Measurements from ENCODE around the gene APMAP.

APMAP gene

DNA sequence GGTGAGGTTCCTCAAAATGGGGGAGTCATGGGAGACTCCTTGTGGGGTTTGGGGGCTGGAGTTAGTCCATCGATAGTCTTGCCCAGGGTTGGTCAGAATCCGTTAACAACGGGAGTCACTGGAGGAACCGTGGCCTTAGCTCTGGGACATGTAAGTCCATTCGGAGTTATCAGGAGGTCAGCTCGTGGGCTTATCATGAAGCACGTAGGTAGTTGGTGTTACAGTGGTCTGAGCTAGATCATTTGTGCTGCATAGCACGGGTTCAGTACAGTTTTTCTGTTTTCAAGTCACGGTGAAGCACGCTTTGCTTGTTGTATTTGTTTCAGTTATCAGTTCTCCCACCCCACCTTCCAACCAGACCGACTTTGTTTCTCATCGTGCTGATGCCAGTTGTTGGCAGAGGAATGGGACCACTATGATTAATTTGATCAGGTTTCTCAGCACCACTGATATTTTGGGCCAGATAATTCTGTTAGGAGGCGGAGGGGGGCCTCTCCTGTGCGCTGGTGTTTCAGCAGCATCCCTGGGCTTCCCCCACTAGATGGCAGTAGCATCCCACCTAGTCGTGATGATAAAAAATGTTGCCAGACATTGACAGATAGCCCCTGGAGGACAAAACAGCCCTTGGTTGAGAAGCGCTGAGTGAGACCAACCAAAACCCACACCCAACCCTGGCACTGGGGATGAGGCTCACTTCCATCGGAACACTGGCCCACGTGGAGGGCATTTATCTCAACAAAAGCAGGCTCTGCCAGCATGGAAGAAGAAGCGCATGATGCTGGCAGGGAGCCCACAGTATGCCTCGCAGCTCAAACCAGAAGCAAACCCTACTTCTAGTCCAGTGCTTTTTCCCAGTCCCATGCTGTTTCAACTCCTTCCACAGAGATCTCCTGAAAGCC, 2.2 kb upstream of the APMAP start:
- TF ChIP-seq GATA1 (IDR thresholded peaks at IDR 0.05; ENCODE audit: low read depth, low read length) (no peak), POLR2A (IDR thresholded peaks at IDR 0.05; ENCODE audit: low read length) (no peak)
- peak; percentile 83 to 91 for DNase-seq

DNA sequence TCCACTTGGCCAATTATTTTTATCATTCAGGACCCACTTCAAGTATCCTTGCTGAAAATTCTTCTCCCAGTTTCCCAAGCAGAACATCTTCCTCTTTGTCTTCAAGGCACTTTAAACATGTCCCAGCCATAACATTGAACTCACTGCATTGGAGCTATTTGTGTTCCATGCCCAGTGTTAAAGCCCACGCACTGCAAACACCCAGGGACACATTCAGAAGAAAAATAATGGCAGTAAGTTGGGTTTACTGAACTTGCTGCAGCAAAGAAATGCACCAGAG, 1.6 kb upstream of the APMAP start:
- DNase-seq = no peak
- no peak for TF ChIP-seq POLR2A (IDR thresholded peaks at IDR 0.05; ENCODE audit: low read length)
- TF ChIP-seq GATA1 (IDR thresholded peaks at IDR 0.05; ENCODE audit: low read depth, low read length) = no peak

DNA sequence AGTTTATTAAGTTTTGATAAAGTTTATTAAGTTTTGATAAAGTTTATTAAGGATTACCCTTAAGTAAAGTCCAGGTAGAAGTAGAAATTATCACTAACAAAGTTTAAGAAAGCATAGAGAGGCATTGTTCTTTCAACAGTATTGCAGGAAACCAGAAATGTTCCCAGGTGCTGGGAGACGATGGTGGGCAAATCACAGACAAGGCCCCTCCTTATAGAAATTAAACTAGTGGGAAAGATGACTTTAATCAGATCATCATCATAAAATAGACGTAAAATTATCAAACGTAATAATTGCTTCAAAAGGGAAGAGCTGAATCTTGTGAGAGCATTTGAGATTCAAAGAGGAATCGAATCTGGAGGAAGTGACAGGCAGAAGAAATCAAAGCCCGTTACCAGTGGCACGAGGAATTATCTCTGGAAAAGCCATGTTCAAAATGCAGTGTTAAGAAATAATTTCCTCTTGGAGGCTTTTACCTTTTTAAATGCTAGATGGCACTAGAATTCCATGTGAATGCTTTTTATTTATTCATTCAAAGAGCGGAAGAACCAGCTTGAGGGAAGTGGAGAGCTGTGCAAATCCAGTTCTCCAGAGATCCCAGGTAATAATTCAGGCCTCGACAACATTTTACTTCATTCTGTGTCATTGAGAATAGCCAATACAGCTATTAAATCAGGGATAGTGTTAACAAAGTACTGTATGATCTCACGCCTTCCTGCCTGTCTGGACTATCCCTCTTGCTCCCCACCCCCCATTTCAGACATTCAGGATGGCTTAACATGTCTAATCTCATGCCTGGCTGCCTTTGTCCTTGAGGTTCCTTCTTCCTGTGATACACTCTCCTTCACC, 1.0 kb upstream of the APMAP start:
- DNase-seq = peak; percentile 24 to 41
- TF ChIP-seq POLR2A (IDR thresholded peaks at IDR 0.05; ENCODE audit: low read length) = no peak
- TF ChIP-seq GATA1 (IDR thresholded peaks at IDR 0.05; ENCODE audit: low read depth, low read length) = no peak

DNA sequence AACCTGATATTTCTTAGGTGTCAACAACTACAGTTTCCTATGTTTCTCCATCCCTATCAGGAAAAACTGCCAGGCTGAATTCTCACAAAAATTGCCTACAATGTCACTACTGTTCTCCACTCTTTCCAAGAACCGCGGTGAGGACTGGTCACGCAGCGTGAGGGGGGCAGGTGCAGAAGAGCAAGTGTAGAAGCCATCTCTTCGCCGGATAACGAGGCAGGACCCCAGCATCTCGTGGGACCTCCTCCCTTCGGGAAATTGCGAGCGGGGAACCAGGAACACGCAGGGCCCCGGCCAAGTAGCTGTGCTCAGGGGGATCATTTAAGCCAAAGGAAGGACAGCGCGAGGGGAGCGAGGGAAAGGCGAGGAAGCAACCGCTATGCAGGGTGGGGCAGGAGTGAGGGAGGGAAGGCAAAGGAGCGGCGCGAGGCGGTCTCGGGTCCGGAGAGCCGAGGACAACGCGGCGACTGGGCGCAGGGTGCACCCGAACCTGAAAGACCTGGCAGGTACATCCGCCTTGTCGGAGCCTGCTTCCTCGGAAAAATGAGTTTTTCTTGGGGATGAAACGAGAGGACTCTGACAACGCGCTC, 559 bp downstream of the APMAP start:
- peak in 1 of 2 experiments; percentile 75 for DNase-seq
- TF ChIP-seq POLR2A (IDR thresholded peaks at IDR 0.05; ENCODE audit: low read length) = no peak
- TF ChIP-seq GATA1 (IDR thresholded peaks at IDR 0.05; ENCODE audit: low read depth, low read length) = no peak

DNA sequence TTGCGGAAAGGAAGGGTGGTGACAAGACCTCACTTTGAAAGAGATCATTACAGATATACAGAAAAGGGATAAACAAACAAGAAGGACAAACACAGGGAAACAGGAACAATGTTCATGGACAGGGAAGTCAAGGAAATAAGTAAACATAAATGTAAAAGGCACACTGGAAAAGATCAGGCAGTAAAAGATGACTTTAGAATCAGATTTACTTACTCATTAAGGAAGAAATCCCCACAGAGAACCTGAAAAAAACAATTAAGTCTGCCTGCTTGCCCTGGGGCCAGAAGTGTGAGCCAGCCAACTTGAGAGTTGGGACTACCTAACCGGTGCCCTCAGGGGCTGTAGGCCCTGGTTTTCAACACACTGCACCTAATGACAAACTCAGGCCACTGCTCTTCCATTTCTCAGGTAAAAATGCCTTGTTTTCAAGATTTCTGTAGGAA, 1.7 kb downstream of the APMAP start:
- TF ChIP-seq POLR2A (IDR thresholded peaks at IDR 0.05; ENCODE audit: low read length) (no peak), GATA1 (IDR thresholded peaks at IDR 0.05; ENCODE audit: low read depth, low read length) (no peak)
- no peak for DNase-seq

DNA sequence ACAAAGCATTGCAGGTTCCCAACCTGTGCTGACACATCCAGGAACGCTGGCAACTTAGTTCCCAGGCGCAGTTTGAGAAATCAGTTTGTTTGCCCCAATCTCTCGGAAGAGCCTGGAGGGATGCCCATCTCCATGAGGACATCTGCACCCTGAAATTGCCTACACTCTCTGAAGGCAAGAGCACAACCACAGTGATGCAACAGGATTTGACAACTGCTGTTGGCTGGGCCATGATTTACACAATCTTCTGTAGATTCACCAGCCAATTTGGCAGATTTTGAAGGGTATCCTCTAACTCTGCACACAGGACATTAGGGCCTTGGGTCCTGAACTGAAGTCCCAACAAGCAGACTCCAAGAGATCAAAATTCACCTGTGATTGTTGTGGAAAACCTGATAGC, 3.4 kb downstream of the APMAP start:
- TF ChIP-seq POLR2A (IDR thresholded peaks at IDR 0.05; ENCODE audit: low read length) (no peak), GATA1 (IDR thresholded peaks at IDR 0.05; ENCODE audit: low read depth, low read length) (no peak)
- no peak for DNase-seq

DNA sequence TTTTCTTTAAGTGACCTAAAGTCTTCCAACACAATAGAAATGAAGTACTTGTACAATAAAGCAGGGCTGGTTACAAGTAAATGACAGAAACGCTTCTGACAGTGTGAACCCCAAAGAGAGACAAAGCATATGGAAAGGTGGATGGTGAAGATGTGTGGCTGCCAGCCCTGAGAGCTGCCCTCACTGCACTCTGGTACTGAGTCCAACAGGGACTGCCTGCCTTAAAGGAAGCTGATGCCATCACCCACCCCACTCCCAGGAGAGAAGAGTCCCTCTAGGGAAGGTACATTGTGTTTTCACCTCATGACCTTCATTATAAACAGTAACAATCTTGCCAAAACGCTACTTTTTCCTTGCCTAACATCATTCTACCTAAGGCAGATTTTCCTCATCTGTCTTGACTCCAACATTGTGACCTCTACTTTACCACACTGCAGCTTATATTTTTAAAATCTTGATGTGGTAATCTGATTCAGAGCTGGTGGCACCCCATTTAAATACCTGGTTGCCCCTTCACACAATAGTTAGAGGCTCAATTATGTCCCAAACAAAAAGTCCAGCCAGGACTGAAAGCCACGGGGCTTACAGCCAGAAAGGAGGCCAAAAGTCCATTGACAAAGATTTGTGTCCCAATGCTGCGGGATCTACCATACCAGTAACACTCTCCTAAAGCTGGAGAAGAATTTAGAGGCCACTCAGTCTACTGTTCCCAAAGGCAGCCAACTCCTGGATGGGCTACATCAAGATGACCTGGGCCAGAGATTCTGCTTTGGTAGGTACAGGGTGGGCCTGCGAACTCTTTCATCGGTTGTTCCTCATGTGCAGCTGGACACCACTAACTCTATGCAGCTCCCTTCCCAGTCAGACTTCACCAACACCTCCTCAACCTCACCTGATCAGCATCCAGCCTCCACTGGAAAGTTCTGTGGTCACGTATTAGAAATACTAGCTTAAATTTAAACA, 4.4 kb downstream of the APMAP start:
- TF ChIP-seq GATA1 (IDR thresholded peaks at IDR 0.05; ENCODE audit: low read depth, low read length) = no peak
- TF ChIP-seq POLR2A (IDR thresholded peaks at IDR 0.05; ENCODE audit: low read length) = no peak
- DNase-seq = no peak

DNA sequence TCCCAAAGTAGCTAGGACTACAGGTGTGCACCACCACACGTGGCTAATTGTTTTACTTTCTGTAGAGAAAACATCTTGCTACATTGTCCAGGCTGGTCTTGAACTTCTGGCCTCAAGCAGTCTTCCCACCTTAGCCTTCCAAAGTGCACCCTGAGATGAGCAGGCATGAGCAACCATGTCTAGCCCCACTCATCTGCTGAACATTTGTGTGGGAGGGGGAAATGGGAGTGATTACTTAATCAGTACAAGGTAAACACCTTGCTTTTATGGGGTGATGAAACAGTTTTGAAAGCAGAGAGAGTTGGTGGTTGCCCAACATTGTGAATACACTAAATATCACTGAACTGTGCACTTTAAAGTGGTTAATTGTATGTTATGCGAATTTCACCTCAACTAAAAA, 5.3 kb downstream of the APMAP start:
- no peak for TF ChIP-seq POLR2A (IDR thresholded peaks at IDR 0.05; ENCODE audit: low read length)
- TF ChIP-seq GATA1 (IDR thresholded peaks at IDR 0.05; ENCODE audit: low read depth, low read length) = no peak
- DNase-seq = no peak

DNA sequence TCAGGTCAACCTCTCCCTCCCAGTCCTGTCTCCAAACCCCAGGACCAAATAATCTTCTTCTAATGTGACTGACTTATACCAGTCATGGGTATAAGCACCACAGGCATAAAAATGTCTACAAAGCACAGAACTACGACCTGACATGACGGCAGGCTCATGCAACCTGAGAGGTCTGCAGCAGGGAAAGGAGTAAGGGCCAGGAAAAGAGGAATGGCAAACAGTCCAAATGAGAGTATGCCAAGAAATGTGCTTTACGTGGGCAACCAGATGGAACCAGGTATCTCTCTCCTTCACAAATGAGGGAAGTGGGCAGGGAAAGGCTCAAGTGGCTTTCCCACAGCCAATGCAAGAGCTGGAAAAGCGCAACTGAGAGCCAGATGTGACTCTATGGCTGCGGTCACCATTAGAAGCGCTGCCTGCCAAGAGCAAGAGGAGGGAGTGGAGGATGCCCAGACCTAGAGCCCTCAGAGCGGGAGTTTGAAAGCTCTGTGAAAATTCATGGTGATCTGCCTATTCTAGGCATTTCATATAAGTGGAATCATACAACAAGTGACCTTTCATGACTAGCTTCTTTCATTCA, 6.0 kb downstream of the APMAP start:
- no peak for TF ChIP-seq GATA1 (IDR thresholded peaks at IDR 0.05; ENCODE audit: low read depth, low read length)
- DNase-seq = no peak

DNA sequence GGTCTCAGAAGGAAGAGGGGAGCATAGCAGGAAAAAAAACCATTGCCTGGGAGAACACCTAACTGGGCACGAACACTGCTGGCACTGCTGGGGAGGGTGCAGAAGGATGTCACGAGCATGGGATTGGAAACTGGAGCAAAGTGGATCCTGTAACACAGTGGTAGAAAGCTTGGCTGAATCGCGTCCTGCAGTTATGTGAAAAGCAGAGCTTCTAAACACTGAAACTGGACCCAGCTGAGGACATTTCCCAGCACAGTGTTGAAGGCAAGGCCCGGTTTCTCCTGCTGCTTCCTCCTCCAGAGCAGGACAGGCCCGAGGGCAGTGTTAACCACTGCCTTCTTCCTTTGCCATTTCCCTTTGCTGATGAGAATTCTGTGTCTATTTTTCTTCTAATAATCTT, 6.7 kb downstream of the APMAP start:
- TF ChIP-seq GATA1 (IDR thresholded peaks at IDR 0.05; ENCODE audit: low read depth, low read length) (no peak), POLR2A (IDR thresholded peaks at IDR 0.05; ENCODE audit: low read length) (no peak)
- no peak for DNase-seq

DNA sequence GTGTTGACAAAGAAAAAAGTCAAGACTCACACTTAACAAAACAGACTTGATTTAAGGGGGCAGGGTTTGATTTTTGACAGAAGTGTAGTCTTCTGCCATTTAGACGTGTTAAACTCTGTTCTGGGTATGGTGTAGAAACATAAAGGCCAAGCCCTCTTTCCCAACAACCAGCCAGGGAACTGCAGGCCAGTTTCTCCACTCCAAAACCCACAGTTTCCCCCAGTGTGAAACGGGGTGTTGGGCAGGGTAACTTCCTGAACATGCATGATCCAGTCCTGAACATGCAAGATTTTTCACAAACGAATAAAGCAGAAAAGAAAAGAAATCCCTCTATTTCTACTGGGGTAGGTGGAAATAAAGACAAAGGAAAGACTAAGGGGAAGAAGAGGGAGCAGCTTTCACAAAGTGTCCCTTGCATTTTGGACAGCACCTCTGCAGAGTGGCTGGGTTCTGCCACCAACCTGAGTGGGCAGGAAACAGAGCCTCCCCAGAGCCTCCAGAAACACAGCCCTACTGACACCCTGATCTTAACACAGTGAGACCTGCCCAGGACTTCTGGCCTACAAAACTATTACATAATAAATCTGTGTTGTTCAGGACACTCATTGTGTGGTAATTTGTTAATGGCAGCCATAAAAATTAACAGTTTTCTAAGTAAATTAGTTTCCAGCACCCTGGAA, 7.5 kb downstream of the APMAP start:
- no peak for DNase-seq
- no peak for TF ChIP-seq GATA1 (IDR thresholded peaks at IDR 0.05; ENCODE audit: low read depth, low read length)
- TF ChIP-seq POLR2A (IDR thresholded peaks at IDR 0.05; ENCODE audit: low read length) = no peak

DNA sequence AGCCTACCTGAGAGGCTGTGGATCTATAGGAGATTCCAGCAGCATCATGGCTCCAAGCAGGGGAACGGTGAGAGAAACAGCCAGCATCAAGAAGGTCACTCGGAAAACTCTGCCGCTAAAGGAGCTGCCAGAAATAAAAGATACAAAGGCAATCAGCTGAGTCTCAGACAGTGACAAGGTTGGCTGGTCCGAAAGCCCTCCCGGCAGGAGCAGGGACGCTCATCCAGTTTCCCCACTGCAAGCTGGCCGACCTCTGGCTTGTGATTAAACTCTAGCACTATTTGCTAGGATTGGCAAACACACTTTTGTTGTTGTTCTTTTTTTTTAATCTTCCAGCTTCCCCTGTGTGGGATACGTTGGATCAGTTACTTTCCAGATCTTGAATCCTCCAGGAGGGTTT, 8.7 kb downstream of the APMAP start:
- no peak for TF ChIP-seq GATA1 (IDR thresholded peaks at IDR 0.05; ENCODE audit: low read depth, low read length)
- no peak for TF ChIP-seq POLR2A (IDR thresholded peaks at IDR 0.05; ENCODE audit: low read length)
- DNase-seq = no peak
